IMR-90 (cell line): ENCODE results near the gene NLRP10. TPM values are rescaled to one million over a fixed set of nuclear protein-coding genes. Genes with fewer than 3 reads are reported as not detected.

Experiments
- ATAC-seq: fragments of 200-7000 bp; cut with Tn5 transposase; 2 replicates; pipeline ENCODE4 v1.9.1; 2020; ENCODE audit warnings: low read depth, mild to moderate bottlenecking, moderate library complexity
- BruUV-seq: library from RNA; stranded (reverse); fragments of 400-500 nt; replicated peaks from 2 replicates; lab custom pipeline; 2021; lab: Mats Ljungman, UMichigan
- CTCF ChIA-PET: fragments of 300-600 bp; formaldehyde crosslinking; extraction: SDS; loops from one replicate; lab custom pipeline; 2021; ENCODE audit warnings: antibody characterized with exemption; lab: Yijun Ruan, JAX
- POLR2A ChIA-PET: fragments of 300-600 bp; sonication (Branson Sonifier 250); formaldehyde crosslinking; loops from one replicate; lab custom pipeline; 2022; ENCODE audit warnings: antibody characterized with exemption; ENCODE audit not compliant: unreplicated experiment; lab: Charles Lee
- DNase-seq: peaks from one replicate; pipeline ENCODE4 v3.0.0; 2013
- H2AFZ ChIP-seq: replicated peaks from 2 replicates; pipeline ENCODE3; 2013; ENCODE audit warnings: low read length, mild to moderate bottlenecking; ENCODE audit not compliant: poor library complexity
- H2AK5ac ChIP-seq: 2 replicates; pipeline ENCODE4 v1.6.1; 2013; ENCODE audit warnings: low read depth, low read length, inconsistent platforms
- H2AK9ac ChIP-seq: replicated peaks from 2 replicates; pipeline ENCODE3; 2013; ENCODE audit warnings: mild to moderate bottlenecking, low read depth, low read length, moderate library complexity; ENCODE audit not compliant: poor library complexity
- H2BK120ac ChIP-seq: 2 replicates; pipeline ENCODE4 v1.6.1; 2013; ENCODE audit warnings: low read depth, low read length, inconsistent platforms
- H2BK15ac ChIP-seq: 3 replicates; pipeline ENCODE4 v1.6.1; 2013; ENCODE audit warnings: low read depth, low read length, inconsistent platforms
- H2BK20ac ChIP-seq: 2 replicates; pipeline ENCODE4 v1.6.1; 2013; ENCODE audit warnings: low read depth, mild to moderate bottlenecking, inconsistent platforms, low read length, moderate library complexity
- H2BK5ac ChIP-seq: 2 replicates; pipeline ENCODE4 v1.6.1; 2013; ENCODE audit warnings: mild to moderate bottlenecking, low read depth, low read length, inconsistent platforms; ENCODE audit not compliant: poor library complexity, severe bottlenecking
- H3K14ac ChIP-seq: replicated peaks from 2 replicates; pipeline ENCODE4 v1.6.1; 2013; ENCODE audit warnings: low read depth, low read length, inconsistent platforms
- H3K18ac ChIP-seq: 2 replicates; pipeline ENCODE4 v1.6.1; 2013; ENCODE audit warnings: low read depth, low read length, control low read depth
- H3K23ac ChIP-seq: 2 replicates; pipeline ENCODE4 v1.6.1; 2013; ENCODE audit warnings: low read depth, low read length, inconsistent platforms
- H3K27ac ChIP-seq: 2 replicates; pipeline ENCODE4 v1.5.1; 2013; ENCODE audit warnings: mild to moderate bottlenecking, control low read depth, low read length; ENCODE audit not compliant: insufficient read depth
- H3K27me3 ChIP-seq: 2 replicates; pipeline ENCODE4 v1.6.1; 2013; ENCODE audit warnings: low read length; ENCODE audit not compliant: control insufficient read depth, insufficient read depth
- H3K36me3 ChIP-seq: 2 replicates; pipeline ENCODE4 v1.6.1; 2013; ENCODE audit warnings: low read length, mixed read lengths; ENCODE audit not compliant: control insufficient read depth, insufficient read depth
- H3K4ac ChIP-seq: 2 replicates; pipeline ENCODE4 v1.6.1; 2013; ENCODE audit warnings: low read depth, low read length, inconsistent platforms
- H3K4me1 ChIP-seq: 2 replicates; pipeline ENCODE4 v1.6.1; 2013; ENCODE audit warnings: low read length, mixed read lengths; ENCODE audit not compliant: control insufficient read depth, insufficient read depth
- H3K4me2 ChIP-seq: 2 replicates; pipeline ENCODE4 v1.6.1; 2013; ENCODE audit warnings: low read depth, mild to moderate bottlenecking, control low read depth, low read length, moderate library complexity
- H3K4me3 ChIP-seq: 2 replicates; pipeline ENCODE4 v1.5.1; 2013; ENCODE audit warnings: low read depth, mild to moderate bottlenecking, control low read depth, low read length, moderate library complexity; ENCODE audit not compliant: insufficient read depth
- H3K56ac ChIP-seq: 2 replicates; pipeline ENCODE4 v1.6.1; 2013; ENCODE audit warnings: low read length, inconsistent platforms; ENCODE audit not compliant: insufficient read depth; ENCODE audit errors: extremely low read depth
- H3K79me1 ChIP-seq, 2 experiments: 2 replicates each; pipeline ENCODE4 v1.6.1; 2013; ENCODE audit warnings: low read length in 2 of 2, inconsistent platforms in 1 of 2, low read depth in 1 of 2
- H3K9ac ChIP-seq: 2 replicates; pipeline ENCODE4 v1.6.1; 2013; ENCODE audit warnings: low read depth, low read length, control low read depth
- H3K9me1 ChIP-seq: 2 replicates; pipeline ENCODE4 v1.6.1; 2013; ENCODE audit warnings: low read length, inconsistent platforms; ENCODE audit not compliant: insufficient read depth
- H3K9me3 ChIP-seq: 2 replicates; pipeline ENCODE4 v1.6.1; 2013; ENCODE audit warnings: low read length; ENCODE audit not compliant: control insufficient read depth, insufficient read depth
- H4K20me1 ChIP-seq: 2 replicates; pipeline ENCODE4 v1.6.1; 2013; ENCODE audit warnings: low read length, inconsistent platforms; ENCODE audit not compliant: insufficient read depth
- H4K5ac ChIP-seq: 2 replicates; pipeline ENCODE4 v1.6.1; 2013; ENCODE audit warnings: mild to moderate bottlenecking, low read depth, low read length, control low read depth
- H4K8ac ChIP-seq, 2 experiments: 2 replicates each; pipeline ENCODE4 v1.6.1; 2013; ENCODE audit warnings: low read depth in 2 of 2, low read length in 2 of 2, control low read depth in 1 of 2, inconsistent platforms in 1 of 2
- H4K91ac ChIP-seq: 2 replicates; pipeline ENCODE4 v1.6.1; 2013; ENCODE audit warnings: low read depth, low read length, inconsistent platforms; ENCODE audit not compliant: insufficient read depth
- BHLHE40 ChIP-seq: fragments of 150-350 bp; IDR thresholded peaks from 2 replicates; pipeline ENCODE4 v1.6.1; 2016; ENCODE audit warnings: mild to moderate bottlenecking, low read depth, low read length
- CEBPB ChIP-seq: IDR thresholded peaks from 2 replicates; pipeline ENCODE4 v1.6.1; 2012; ENCODE audit warnings: low read depth, low read length, improper control_type of control experiment
- CHD1 ChIP-seq: IDR thresholded peaks from 2 replicates; pipeline ENCODE4 v1.6.1; 2012; ENCODE audit warnings: low read depth, low read length, improper control_type of control experiment
- FOS ChIP-seq: fragments of 150-350 bp; IDR thresholded peaks from 2 replicates; pipeline ENCODE4 v1.6.1; 2016; ENCODE audit warnings: low read depth, low read length
- MAFK ChIP-seq: IDR thresholded peaks from 2 replicates; pipeline ENCODE4 v1.6.1; 2012; ENCODE audit warnings: low read depth, low read length, improper control_type of control experiment
- MXI1 ChIP-seq: IDR thresholded peaks from 2 replicates; pipeline ENCODE4 v1.6.1; 2012; ENCODE audit warnings: low read depth, mild to moderate bottlenecking, low read length, moderate library complexity, borderline replicate concordance
- NFE2L2 ChIP-seq: fragments of 150-350 bp; IDR thresholded peaks from 2 replicates; pipeline ENCODE4 v1.6.1; 2016; ENCODE audit warnings: low read depth, mild to moderate bottlenecking, low read length
- POLR2A ChIP-seq: IDR thresholded peaks from 2 replicates; pipeline ENCODE4 v1.6.1; 2012; ENCODE audit warnings: mild to moderate bottlenecking, low read depth, low read length
- RAD21 ChIP-seq: IDR thresholded peaks from 2 replicates; pipeline ENCODE4 v1.6.1; 2012; ENCODE audit warnings: low read length, improper control_type of control experiment
- RFX5 ChIP-seq: IDR thresholded peaks from 2 replicates; pipeline ENCODE4 v1.8.0; 2012; ENCODE audit warnings: low read depth, mild to moderate bottlenecking, low read length, moderate library complexity
- SMC3 ChIP-seq: fragments of 150-350 bp; IDR thresholded peaks from 2 replicates; pipeline ENCODE4 v1.6.1; 2016; ENCODE audit warnings: low read depth, mild to moderate bottlenecking, antibody characterized with exemption, low read length, moderate library complexity
- USF2 ChIP-seq: fragments of 150-350 bp; IDR thresholded peaks from 2 replicates; pipeline ENCODE4 v1.6.1; 2017; ENCODE audit warnings: mild to moderate bottlenecking, antibody characterized with exemption, low read length, low read depth
- WGBS, 2 experiments: methylation state at CpG; one replicate each; pipeline versions ENCODE4 v1.1.5 to v1.1.7; 2013; ENCODE audit warnings: missing lambda C conversion rate in 2 of 2; ENCODE audit not compliant: insufficient read length in 1 of 2; ENCODE audit errors: extremely low coverage in 2 of 2; 5-methylcytosine and 5-hydroxymethylcytosine counted together
- dilution Hi-C: fragments of 300-500 bp; cut with HindIII; formaldehyde crosslinking; loops from one replicate; pipeline ENCODE4 v1.14.3; 2018; ENCODE audit warnings: low sequenced_read_pairs; ENCODE audit not compliant: unreplicated experiment
- in situ Hi-C: fragments of 300-500 bp; cut with MboI; formaldehyde crosslinking; loops from 3 replicates; pipeline ENCODE4 v1.14.3; 2019; ENCODE audit warnings: low sequenced_read_pairs, inconsistent platforms, mixed read lengths
- intact Hi-C: fragments of 100-400 bp; cut with micrococcal nuclease; formaldehyde crosslinking; loops from 2 replicates; pipeline ENCODE4 v1.10.0; 2022
- polyA plus RNA-seq, 3 experiments: library from polyadenylated mRNA; depleted of rRNA; stranded (reverse); fragments of >200 nt; gene quantifications; 2 replicates each; pipeline ENCODE4 v1.2.3, GENCODE V29; 2012; ENCODE audit warnings: low replicate concordance in 1 of 3
- total RNA-seq: library from RNA; depleted of rRNA; stranded (reverse); fragments of >200 nt; gene quantifications from 2 replicates; pipeline ENCODE4 v1.2.3, GENCODE V29; 2012
- TF ChIP-seq, protein P1 (sequence below): conservative IDR thresholded peaks from 2 replicates; pipeline ENCODE4 v1.5.1; 2012; ENCODE audit warnings: mild to moderate bottlenecking, low read depth, low read length, improper control_type of control experiment

NLRP10 gene
- total and polyA plus RNA-seq, 2 of the 4 experiments (the other 2 are of a cell fraction): 6.5 to 36.7 TPM

GRCh38 chr11:7965386-7965785, at the start of gene NLRP10 (continued):
- TF ChIP-seq MAFK: no peak
- no peak for TF ChIP-seq RFX5
- no peak for TF ChIP-seq CHD1
- no peak for TF ChIP-seq USF2

DNA sequence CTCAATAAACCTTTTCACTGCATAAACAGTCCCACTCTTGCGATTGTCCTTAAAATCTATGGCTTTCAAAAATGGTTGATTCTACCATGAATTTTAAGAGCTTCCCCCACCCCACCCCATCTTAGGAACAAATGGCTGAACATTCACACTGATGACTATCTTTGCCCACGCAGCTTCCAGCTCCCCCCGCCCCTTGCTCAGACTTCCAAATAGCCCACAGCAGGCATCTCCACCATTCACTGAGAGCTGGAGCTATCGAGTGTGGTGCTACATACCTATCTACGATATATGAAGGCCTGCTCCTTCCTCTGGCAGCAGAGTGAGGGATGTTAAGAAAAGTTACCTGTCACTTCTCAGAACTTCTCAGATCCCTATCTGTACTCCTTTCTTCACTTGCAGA, 48.6 kb upstream of the NLRP10 start:
- Histone ChIP-seq H3K9ac (no peak overlapping the region), H2BK15ac (no peak overlapping the region), H3K4me3 (no peak overlapping the region), H3K23ac (no peak overlapping the region), H3K18ac (no peak overlapping the region), H3K14ac (no peak overlapping the region), H3K79me1 (no peaks in the 10 kb centered on the region), H4K91ac (no peak overlapping the region), H2AK9ac (peak overlapping the region; percentile 35), H3K27me3 (no peaks in the 10 kb centered on the region), H4K20me1 (peaks cover 9% of the 10 kb centered on the region; the same call in 1 of the 2 replicates), H3K36me3 (no peaks in the 10 kb centered on the region), H2AK5ac (no peak overlapping the region), H3K4me1 (peaks cover 20% of the 10 kb centered on the region), H3K56ac (no peak overlapping the region), H2BK120ac (0 out of 2 replicates have a peak overlapping the region, but pooled peaks have one; percentile 18), H3K27ac (no peak overlapping the region), H3K4ac (0 out of 2 replicates have a peak overlapping the region, but pooled peaks have one; percentile 34), H2AFZ (no peak overlapping the region), H2BK20ac (no peak overlapping the region), H4K5ac (no peak overlapping the region), H3K9me1 (peaks cover 32% of the 10 kb centered on the region), H4K8ac (no peak overlapping the region), H3K4me2 (no peak overlapping the region), H3K9me3 (no peaks in the 10 kb centered on the region), H2BK5ac (no peak overlapping the region)
- TF ChIP-seq CHD1 (no peak), POLR2A (no peak), USF2 (no peak), SMC3 (no peak), MXI1 (no peak), RFX5 (no peak), NFE2L2 (no peak), CEBPB (no peak), FOS (no peak), BHLHE40 (no peak), RAD21 (no peak), MAFK (no peak)
- TF ChIP-seq, protein P1, sequence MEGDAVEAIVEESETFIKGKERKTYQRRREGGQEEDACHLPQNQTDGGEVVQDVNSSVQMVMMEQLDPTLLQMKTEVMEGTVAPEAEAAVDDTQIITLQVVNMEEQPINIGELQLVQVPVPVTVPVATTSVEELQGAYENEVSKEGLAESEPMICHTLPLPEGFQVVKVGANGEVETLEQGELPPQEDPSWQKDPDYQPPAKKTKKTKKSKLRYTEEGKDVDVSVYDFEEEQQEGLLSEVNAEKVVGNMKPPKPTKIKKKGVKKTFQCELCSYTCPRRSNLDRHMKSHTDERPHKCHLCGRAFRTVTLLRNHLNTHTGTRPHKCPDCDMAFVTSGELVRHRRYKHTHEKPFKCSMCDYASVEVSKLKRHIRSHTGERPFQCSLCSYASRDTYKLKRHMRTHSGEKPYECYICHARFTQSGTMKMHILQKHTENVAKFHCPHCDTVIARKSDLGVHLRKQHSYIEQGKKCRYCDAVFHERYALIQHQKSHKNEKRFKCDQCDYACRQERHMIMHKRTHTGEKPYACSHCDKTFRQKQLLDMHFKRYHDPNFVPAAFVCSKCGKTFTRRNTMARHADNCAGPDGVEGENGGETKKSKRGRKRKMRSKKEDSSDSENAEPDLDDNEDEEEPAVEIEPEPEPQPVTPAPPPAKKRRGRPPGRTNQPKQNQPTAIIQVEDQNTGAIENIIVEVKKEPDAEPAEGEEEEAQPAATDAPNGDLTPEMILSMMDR: no peak
- WGBS, 2 experiments: 100% methylated on average over 1 of the region's 5 CpGs; no CpG with 5 or more reads in 1 of the 2 experiments
- no peak for ATAC-seq
- ChIA-PET POLR2A (interaction anchor here (0.6 kb wide), 1 partner anchor 8 kb away, joined by 5 read pairs; no protein-coding TSS in a partner anchor), CTCF (interaction anchor here (0.8 to 1.1 kb wide), 2 partner anchors 8 to 85 kb away, joined by 4 to 6 read pairs; no protein-coding TSS in a partner anchor)
- intact Hi-C loops: no loop called here
- in situ Hi-C loops: no loop called here
- dilution Hi-C loops: no loop called here
- BruUV-seq: no TSS peak
- DNase-seq: no peak
